Esophagus squamous epithelium (tissue), 5 donors: ENCODE results near the gene NFYB. TPM values are rescaled to one million over a fixed set of nuclear protein-coding genes. Genes with fewer than 3 reads are reported as not detected.

Experiments
- DNase-seq: peaks from one replicate; lab custom pipeline; 2025; lab: John Stamatoyannopoulos, UW
- H3K27ac ChIP-seq, 4 donors: fragments of 200-600 bp; sonication (generic); one replicate each; pipeline ENCODE4 v1.5.1; 2016 to 2019; ENCODE audit warnings: mild to moderate bottlenecking in 1 of 4
- H3K27me3 ChIP-seq, 4 donors: fragments of 200-600 bp; sonication (generic); 1 replicate in 3 of 4; 2 replicates in 1 of 4; pipeline versions ENCODE4 v1.5.1 to v1.6.0; 2017 to 2021; ENCODE audit warnings: antibody characterized with exemption in 1 of 4
- H3K36me3 ChIP-seq, 3 donors: fragments of 200-600 bp; sonication (generic); one replicate each; pipeline ENCODE4 v1.5.1; 2016 to 2019
- H3K4me1 ChIP-seq, 3 donors: fragments of 200-600 bp; sonication (generic); one replicate each; pipeline ENCODE4 v1.5.1; 2017 to 2019
- H3K4me3 ChIP-seq, 4 donors: fragments of 200-600 bp; sonication (generic); 1 replicate in 3 of 4; 2 replicates in 1 of 4; pipeline ENCODE4 v1.5.1; 2016 to 2019; ENCODE audit warnings: mild to moderate bottlenecking in 2 of 4, moderate library complexity in 1 of 4
- H3K9me3 ChIP-seq, 3 donors: fragments of 200-600 bp; sonication (generic); one replicate each; pipeline ENCODE4 v1.5.1; 2016 to 2019
- CTCF ChIP-seq, 6 experiments: fragments of 450-650 bp in 4 of 6; fragments of 200-600 bp in 2 of 6; sonication (generic) in 2 of 6; IDR thresholded peaks; one replicate each; pipeline ENCODE4 v1.5.1; 2016 to 2019; ENCODE audit warnings: antibody characterized with exemption in 6 of 6, mild to moderate bottlenecking in 4 of 6, moderate library complexity in 4 of 6
- POLR2A ChIP-seq, 4 donors: fragments of 450-650 bp; IDR thresholded peaks; one replicate each; pipeline ENCODE4 v1.6.1; 2017; ENCODE audit warnings: antibody characterized with exemption in 4 of 4, mild to moderate bottlenecking in 4 of 4, moderate library complexity in 3 of 4
- WGBS, 2 donors: methylation state at CpG; one replicate each; pipeline ENCODE4 v1.1.5; 2018; 5-methylcytosine and 5-hydroxymethylcytosine counted together
- intact Hi-C: fragments of 100-400 bp; cut with DNase I; formaldehyde crosslinking; loops from one replicate; pipeline ENCODE4 v1.15.0; 2022
- total RNA-seq, 4 donors: library from RNA; depleted of rRNA; stranded (reverse); fragments of >200 nt; gene quantifications; one replicate each; pipeline ENCODE4 v1.1.0, GENCODE V29; 2016
- donor health status: DM: yes; HTN: yes; CAD: no.

NFYB gene
- total RNA-seq, 4 donors from 2014 or later: 8.1 to 31.5 (median 12.9) TPM

GRCh38 chr12:104152685-104153241 lies 14.8 kb upstream of the NFYB start:
- TF ChIP-seq CTCF (IDR thresholded peaks at IDR 0.05) (no peak), POLR2A (IDR thresholded peaks at IDR 0.05) (no peak)
- no peak for DNase-seq
- Histone ChIP-seq H3K4me1 (no peaks in the 10 kb centered on the region), H3K36me3 (no peaks in the 10 kb centered on the region), H3K27me3 (no peaks in the 10 kb centered on the region), H3K4me3 (no peak overlapping the region), H3K9me3 (no peaks in the 10 kb centered on the region), H3K27ac (no peak overlapping the region)
- intact Hi-C loops: no loop called here

- Histone ChIP-seq H3K9me3 (no peaks in the 10 kb centered on the region), H3K27me3 (peaks cover 0 to 3% (median 0%) of the 10 kb centered on the region in 4 donors), H3K27ac (no peak overlapping the region), H3K36me3 (no peaks in the 10 kb centered on the region), H3K4me3 (no peak overlapping the region), H3K4me1 (no peaks in the 10 kb centered on the region)
- 88 to 94% methylated on average over 7 of the region's 8 CpGs for WGBS, 2 donors
- no peak for TF ChIP-seq CTCF (IDR thresholded peaks at IDR 0.05)
- no peak for TF ChIP-seq POLR2A (IDR thresholded peaks at IDR 0.05)
- no peak for DNase-seq
- intact Hi-C loops: no loop called here
Observed at GRCh38 chr12:104150416-104150815, 12.4 kb upstream of the NFYB start.

- intact Hi-C loops: no loop called here
Observed at GRCh38 chr12:104147346-104147745, 9.3 kb upstream of the NFYB start.

GRCh38 chr12:104143918-104144317 lies 5.9 kb upstream of the NFYB start:
- H3K4me1 ChIP-seq: peaks cover 0 to 3% (median 1%) of the 10 kb centered on the region in 3 donors
- 80 to 90% methylated on average over 1 of the region's 1 CpG for WGBS, 2 donors
- TF ChIP-seq POLR2A (IDR thresholded peaks at IDR 0.05) (no peak), CTCF (IDR thresholded peaks at IDR 0.05) (no peak)

More at GRCh38 chr12:104147346-104147745, 9.3 kb upstream of the NFYB start:
- no peak for TF ChIP-seq CTCF (IDR thresholded peaks at IDR 0.05)
- no peak for TF ChIP-seq POLR2A (IDR thresholded peaks at IDR 0.05)
- H3K9me3 ChIP-seq: no peaks in the 10 kb centered on the region
- H3K36me3 ChIP-seq: no peaks in the 10 kb centered on the region
- WGBS, 2 donors: 81 to 94% methylated on average over 6 to 7 of the region's 11 CpGs
- H3K4me3 ChIP-seq: no peak overlapping the region
- H3K27ac ChIP-seq: no peak overlapping the region
- no peaks in the 10 kb centered on the region for H3K4me1 ChIP-seq
- peaks cover 0 to 3% (median 0%) of the 10 kb centered on the region in 4 donors for H3K27me3 ChIP-seq
- no peak for DNase-seq

GRCh38 chr12:104143002-104143401 lies 5.0 kb upstream of the NFYB start:
- H3K4me3 ChIP-seq: no peak overlapping the region
- TF ChIP-seq POLR2A (IDR thresholded peaks at IDR 0.05): no peak
- no peak for TF ChIP-seq CTCF (IDR thresholded peaks at IDR 0.05)
- H3K27me3 ChIP-seq: peaks cover 0 to 3% (median 0%) of the 10 kb centered on the region in 4 donors
- H3K9me3 ChIP-seq: no peaks in the 10 kb centered on the region
- H3K4me1 ChIP-seq: peaks cover 5 to 11% (median 7%) of the 10 kb centered on the region in 3 donors
- no peak overlapping the region for H3K27ac ChIP-seq
- intact Hi-C loops: no loop called here
- DNase-seq: no peak
- no peaks in the 10 kb centered on the region for H3K36me3 ChIP-seq

More at GRCh38 chr12:104143918-104144317, 5.9 kb upstream of the NFYB start:
- intact Hi-C loops: no loop called here
- H3K27me3 ChIP-seq: peaks cover 0 to 3% (median 0%) of the 10 kb centered on the region in 4 donors
- H3K4me3 ChIP-seq: no peak overlapping the region
- H3K27ac ChIP-seq: no peak overlapping the region
- H3K36me3 ChIP-seq: no peaks in the 10 kb centered on the region
- no peak for DNase-seq
- no peaks in the 10 kb centered on the region for H3K9me3 ChIP-seq
